K562 (cell line): ENCODE results near the gene UGT2B7.

Experiments used
- ARNT ChIP-seq, 2 experiments: fragments of 450-650 bp; IDR thresholded peaks; 2 replicates each; pipeline ENCODE4 v1.6.1; 2016; ENCODE audit warnings: mild to moderate bottlenecking in 1 of 2
- CBFA2T3 ChIP-seq: fragments of 450-650 bp; IDR thresholded peaks from 2 replicates; pipeline ENCODE4 v1.6.1; 2017
- DPF2 ChIP-seq: fragments of 450-650 bp; IDR thresholded peaks from 2 replicates; pipeline ENCODE4 v1.6.1; 2016
- FOXM1 ChIP-seq, 2 experiments: fragments of 450-650 bp in 1 of 2; sonication (generic) in 1 of 2; formaldehyde crosslinking in 1 of 2; IDR thresholded peaks; 2 replicates each; pipeline versions ENCODE4 v1.6.1 to v1.9.0; 2017 to 2022; ENCODE audit warnings: low read depth in 2 of 2, mild to moderate bottlenecking in 2 of 2, missing genetic modification reagents in 1 of 2, moderate library complexity in 1 of 2
- JUNB ChIP-seq: fragments of 450-650 bp; formaldehyde crosslinking; conservative IDR thresholded peaks from 2 replicates; pipeline ENCODE4 v1.4.0; 2020; ENCODE audit warnings: mild to moderate bottlenecking
- POLR2A ChIP-seq: fragments of 450-650 bp; conservative IDR thresholded peaks from 2 replicates; pipeline ENCODE4 v1.6.1; 2016
- POLR2AphosphoS2 ChIP-seq: IDR thresholded peaks from 2 replicates; pipeline ENCODE4 v1.6.1; 2012; ENCODE audit warnings: low read length, improper control_type of control experiment
- PTBP1 ChIP-seq: fragments of 200-400 bp; formaldehyde crosslinking; IDR thresholded peaks from 2 replicates; pipeline ENCODE4 v1.6.1; 2017; ENCODE audit warnings: low read depth, low read length
- RBM39 ChIP-seq: fragments of 200-400 bp; formaldehyde crosslinking; optimal IDR thresholded peaks from 2 replicates; pipeline ENCODE3; 2018; ENCODE audit warnings: low read depth, low read length
- SP2 ChIP-seq: IDR thresholded peaks from 2 replicates; pipeline ENCODE4 v1.6.1; 2011; ENCODE audit warnings: mild to moderate bottlenecking, low read depth, low read length, moderate library complexity; ENCODE audit not compliant: poor library complexity, severe bottlenecking; ENCODE audit errors: extremely low read depth
- ZNF830 ChIP-seq: fragments of 250-450 bp; sonication (Bioruptor Pico); IDR thresholded peaks from 2 replicates; pipeline ENCODE4 v1.5.0; 2021; ENCODE audit warnings: mild to moderate bottlenecking
- TF ChIP-seq, protein P1 (sequence below), 3 experiments: IDR thresholded peaks in 2 of 3; conservative IDR thresholded peaks in 1 of 3; 2 replicates each; pipeline ENCODE4 v1.5.1; 2011 to 2012; ENCODE audit warnings: low read length in 3 of 3, mild to moderate bottlenecking in 3 of 3, control low read depth in 2 of 3, improper control_type of control experiment in 1 of 3, inconsistent platforms in 1 of 3, low read depth in 1 of 3, mixed read lengths in 1 of 3, moderate library complexity in 1 of 3; ENCODE audit not compliant: insufficient read depth in 2 of 3

DNA sequence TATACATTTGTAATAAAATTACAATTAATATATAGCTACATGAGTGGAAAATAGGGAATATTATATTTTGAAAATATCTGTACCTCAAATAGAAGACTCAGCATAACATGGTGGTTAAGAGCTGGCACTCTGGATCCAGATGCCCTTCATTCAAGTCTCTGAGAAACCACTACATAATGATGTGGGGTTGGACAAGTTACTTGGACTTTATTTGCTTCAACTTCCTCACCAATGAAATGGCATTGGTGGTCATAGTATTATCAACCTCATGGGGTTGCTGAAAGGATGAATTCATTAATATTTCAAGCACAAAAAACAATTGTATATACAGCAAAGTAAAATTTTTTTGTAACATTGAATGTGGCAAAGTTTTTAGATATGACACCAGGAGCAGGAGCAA lies 46.4 kb upstream of the UGT2B7 start:
- TF ChIP-seq ARNT (IDR thresholded peaks at IDR 0.05) (no peak), DPF2 (no peak), CBFA2T3 (no peak), POLR2A (no peak), JUNB (CRISPR knock-in tag) (no peak), POLR2AphosphoS2 (no peak), RBM39 (no peak), PTBP1 (no peak), SP2 (no peak), FOXM1 (IDR thresholded peaks at IDR 0.05; ENCODE audit: low read depth) (no peak), FOXM1 (CRISPR knock-in tag; IDR thresholded peaks at IDR 0.05; ENCODE audit: low read depth) (no peak), ZNF830 (CRISPR knock-in tag) (no peak)
- TF ChIP-seq, protein P1, sequence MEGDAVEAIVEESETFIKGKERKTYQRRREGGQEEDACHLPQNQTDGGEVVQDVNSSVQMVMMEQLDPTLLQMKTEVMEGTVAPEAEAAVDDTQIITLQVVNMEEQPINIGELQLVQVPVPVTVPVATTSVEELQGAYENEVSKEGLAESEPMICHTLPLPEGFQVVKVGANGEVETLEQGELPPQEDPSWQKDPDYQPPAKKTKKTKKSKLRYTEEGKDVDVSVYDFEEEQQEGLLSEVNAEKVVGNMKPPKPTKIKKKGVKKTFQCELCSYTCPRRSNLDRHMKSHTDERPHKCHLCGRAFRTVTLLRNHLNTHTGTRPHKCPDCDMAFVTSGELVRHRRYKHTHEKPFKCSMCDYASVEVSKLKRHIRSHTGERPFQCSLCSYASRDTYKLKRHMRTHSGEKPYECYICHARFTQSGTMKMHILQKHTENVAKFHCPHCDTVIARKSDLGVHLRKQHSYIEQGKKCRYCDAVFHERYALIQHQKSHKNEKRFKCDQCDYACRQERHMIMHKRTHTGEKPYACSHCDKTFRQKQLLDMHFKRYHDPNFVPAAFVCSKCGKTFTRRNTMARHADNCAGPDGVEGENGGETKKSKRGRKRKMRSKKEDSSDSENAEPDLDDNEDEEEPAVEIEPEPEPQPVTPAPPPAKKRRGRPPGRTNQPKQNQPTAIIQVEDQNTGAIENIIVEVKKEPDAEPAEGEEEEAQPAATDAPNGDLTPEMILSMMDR (IDR thresholded peaks at IDR 0.05 in 2 of 3, conservative IDR thresholded peaks at IDR 0.05 in 1 of 3; ENCODE audit: insufficient read depth in 2 of 3, low read depth in 1 of 3, low read length in 3 of 3): no peak
